Activated T-cell treated with anti-CD3 and anti-CD28 coated beads for 1 hour (primary cell): ENCODE measurements around the gene BTBD2.

ENCODE experiments used
- DNase-seq: peaks from one replicate; pipeline ENCODE4 v3.0.0-alpha.2; 2020; ENCODE audit warnings: low read depth

BTBD2 gene

DNA sequence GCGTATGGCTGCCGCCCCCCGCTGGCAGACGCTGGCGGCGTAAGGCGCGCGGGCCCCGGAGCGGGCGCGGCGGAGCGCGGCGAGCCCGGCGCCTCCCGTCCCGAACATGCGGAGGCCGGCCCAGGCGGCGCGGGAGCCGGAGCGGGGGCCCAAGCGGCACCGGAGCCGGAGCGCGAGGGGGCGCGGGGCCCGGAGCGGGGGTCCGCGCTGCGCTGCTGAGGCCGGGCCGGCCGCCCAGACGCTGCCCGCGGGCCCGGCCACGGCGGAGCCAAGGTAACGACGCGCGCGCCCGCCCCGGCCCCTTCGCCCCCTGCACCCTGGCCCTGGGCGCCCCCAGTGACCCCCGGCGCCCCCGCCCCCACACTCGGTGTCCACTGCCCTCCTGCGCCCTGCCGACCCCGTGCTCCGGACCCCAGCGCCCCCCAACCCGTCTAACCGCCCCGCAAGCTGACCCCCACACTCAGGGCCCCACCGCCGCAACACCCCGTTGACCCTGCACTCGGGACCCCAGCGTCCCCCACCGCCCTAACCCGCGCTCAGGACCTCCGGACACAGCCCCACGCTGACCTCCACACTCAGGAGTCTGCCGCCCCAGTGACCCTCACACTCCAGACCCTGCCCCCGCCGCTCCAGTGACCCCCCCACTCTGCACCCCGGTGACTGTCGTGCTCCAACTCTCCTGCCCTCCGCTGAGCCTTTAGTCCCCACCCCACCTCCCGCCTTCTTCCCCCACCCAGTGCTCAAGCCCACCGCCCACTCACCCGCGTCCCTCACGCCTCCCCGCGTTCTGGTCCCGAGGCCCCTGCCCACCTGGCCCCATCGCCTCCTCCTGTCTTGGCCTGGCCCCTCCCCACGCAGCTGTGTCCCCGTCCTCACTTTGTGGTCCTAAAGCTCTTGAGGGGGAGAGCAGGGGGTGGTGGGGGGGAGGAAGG, 74.1 kb downstream of the BTBD2 start, which contains the start of gene CSNK1G2:
Gene CSNK1G2 (plus strand): TSS at position 27 of the 932 bp plus-strand sequence. CDS start 28,601 bp downstream, outside the sequence.
- DNase-seq: peak; percentile 26

GRCh38 chr19:1938071-1938470, 77.4 kb downstream of the BTBD2 start:
- DNase-seq: no peak

DNA sequence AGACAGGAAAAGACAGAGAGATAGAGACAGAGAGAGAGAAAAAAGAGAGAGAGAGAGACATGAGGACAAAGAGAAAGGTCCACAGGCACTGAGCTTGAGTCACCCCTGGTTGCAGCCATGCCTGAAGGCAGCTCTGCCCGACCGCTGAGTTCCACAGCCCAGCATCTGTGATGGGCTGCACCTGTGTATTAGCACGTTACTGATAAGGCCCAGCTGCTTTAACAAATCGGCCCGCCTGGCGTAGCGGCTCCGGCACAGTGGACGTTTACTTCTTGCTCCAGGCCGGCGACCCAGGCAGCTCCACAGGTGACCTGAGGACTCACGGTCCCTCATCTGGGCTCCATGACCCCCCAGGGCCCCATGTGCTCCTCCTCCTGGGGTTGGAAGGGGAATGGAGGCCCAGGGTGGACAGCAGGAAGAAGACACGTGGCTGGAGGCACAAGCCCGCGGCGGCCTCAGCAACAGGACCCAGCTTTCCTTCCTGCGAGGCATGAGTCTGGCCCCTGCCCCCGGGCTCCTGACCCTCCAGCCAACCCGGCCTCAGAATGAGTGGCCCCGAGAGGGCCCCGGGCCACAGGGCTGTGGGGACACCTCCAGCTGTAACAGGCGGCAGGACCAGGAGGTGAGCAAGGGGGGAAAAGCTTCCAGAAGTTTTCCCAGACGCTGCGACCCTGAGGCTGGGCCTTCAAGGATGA, 78.5 kb downstream of the BTBD2 start:
- no peak for DNase-seq

DNA sequence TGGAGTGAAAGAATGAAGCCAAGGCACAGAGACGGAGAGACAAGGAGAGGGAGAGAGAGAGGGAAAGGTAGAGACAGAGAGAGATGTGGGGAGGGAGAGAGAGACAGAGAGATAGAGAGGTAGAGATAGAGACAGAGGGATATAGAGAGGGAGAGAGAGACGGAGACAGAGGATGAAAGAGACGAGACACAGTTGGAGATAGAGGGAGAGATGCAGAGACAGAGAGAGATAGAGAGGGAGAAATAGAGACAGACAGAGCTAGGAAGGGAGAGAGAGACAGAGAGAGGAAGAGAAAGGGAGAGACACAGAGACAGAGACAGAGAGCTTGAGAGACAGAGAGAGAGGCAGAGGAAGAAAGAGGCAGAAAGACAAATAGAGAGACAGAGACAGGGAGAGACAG, 79.1 kb downstream of the BTBD2 start:
- DNase-seq: no peak

DNA sequence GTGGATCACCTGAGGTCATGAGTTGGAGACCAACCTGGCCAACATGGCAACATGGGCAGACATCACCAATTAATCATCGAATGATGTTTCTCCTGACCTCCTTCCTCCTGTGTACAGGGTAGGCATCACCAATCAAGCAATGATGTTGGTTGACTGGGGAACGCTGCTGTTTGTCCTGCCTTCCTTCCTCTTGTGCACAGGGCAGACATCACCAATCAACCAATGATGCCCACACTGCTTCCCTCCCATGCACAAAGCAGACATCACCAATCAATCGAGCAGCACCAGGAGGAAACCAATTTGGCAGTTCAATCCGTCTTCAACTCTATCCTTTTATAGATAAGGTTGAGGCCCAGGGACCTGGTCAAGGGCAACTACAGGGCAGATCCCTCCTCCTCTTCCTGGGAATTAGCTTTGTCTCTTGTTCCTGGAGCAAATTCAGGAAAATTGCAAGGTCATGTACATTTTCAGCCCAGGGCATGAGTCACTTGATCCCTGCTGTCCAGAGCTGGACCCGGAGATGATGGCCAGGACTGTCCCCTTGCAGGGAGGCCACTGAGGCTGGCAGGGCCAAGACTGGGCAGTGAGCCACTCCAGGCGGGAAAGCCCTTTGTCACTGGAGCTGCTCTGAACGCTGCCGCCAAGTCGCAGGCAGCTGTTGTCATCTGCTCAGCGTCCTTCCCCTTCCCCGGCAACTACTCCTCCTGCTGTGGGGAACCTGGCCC, 79.9 kb downstream of the BTBD2 start:
- DNase-seq: no peak
